K562 (cell line): ENCODE results near the gene MANEAL. TPM values are rescaled to one million over a fixed set of nuclear protein-coding genes. Genes with fewer than 3 reads are reported as not detected.

Experiments
- CEBPZ ChIP-seq: fragments of 150-350 bp; IDR thresholded peaks from 2 replicates; pipeline ENCODE4 v1.6.1; 2014; ENCODE audit warnings: low read depth, mild to moderate bottlenecking, low read length, borderline replicate concordance
- E2F4 ChIP-seq: sonication (generic); formaldehyde crosslinking; IDR thresholded peaks from 2 replicates; pipeline ENCODE4 v1.8.0; 2022; ENCODE audit warnings: mild to moderate bottlenecking, low read depth, missing genetic modification reagents
- GATA2 ChIP-seq: sonication (generic); formaldehyde crosslinking; IDR thresholded peaks from 2 replicates; pipeline ENCODE4 v1.4.0; 2020; ENCODE audit warnings: mild to moderate bottlenecking, missing genetic modification reagents
- JUN ChIP-seq, 2 experiments: sonication (generic) in 1 of 2; formaldehyde crosslinking in 1 of 2; IDR thresholded peaks; 2 replicates each; pipeline versions ENCODE4 v1.6.1 to v1.8.0; 2012 to 2022; ENCODE audit warnings: borderline replicate concordance in 2 of 2, mild to moderate bottlenecking in 2 of 2, improper control_type of control experiment in 1 of 2, low read depth in 1 of 2, low read length in 1 of 2, missing genetic modification reagents in 1 of 2
- KDM1A ChIP-seq, 2 experiments: fragments of 450-650 bp; IDR thresholded peaks; 2 replicates each; pipeline ENCODE4 v1.6.1; 2016; ENCODE audit warnings: mild to moderate bottlenecking in 2 of 2
- KLF6 ChIP-seq: fragments of 250-450 bp; sonication (Bioruptor Pico); IDR thresholded peaks from 2 replicates; pipeline ENCODE4 v1.4.0; 2020; ENCODE audit warnings: mild to moderate bottlenecking, moderate library complexity, borderline replicate concordance
- MTA1 ChIP-seq: fragments of 450-650 bp; IDR thresholded peaks from 2 replicates; pipeline ENCODE4 v1.6.1; 2017; ENCODE audit warnings: borderline replicate concordance
- MTA2 ChIP-seq: fragments of 450-650 bp; IDR thresholded peaks from 2 replicates; pipeline ENCODE4 v1.6.1; 2016; ENCODE audit warnings: low read depth
- NFIX ChIP-seq: fragments of 250-450 bp; sonication (Bioruptor Pico); IDR thresholded peaks from 2 replicates; pipeline ENCODE4 v1.4.0; 2020; ENCODE audit warnings: low read depth, mild to moderate bottlenecking, moderate library complexity
- POLR2B ChIP-seq: fragments of 450-650 bp; IDR thresholded peaks from 2 replicates; pipeline ENCODE4 v1.6.1; 2018; ENCODE audit warnings: low read depth; ENCODE audit not compliant: partially characterized antibody
- POU5F1 ChIP-seq: fragments of 150-350 bp; IDR thresholded peaks from 2 replicates; pipeline ENCODE4 v1.6.1; 2014; ENCODE audit warnings: borderline replicate concordance, low read length, low read depth, mild to moderate bottlenecking; ENCODE audit not compliant: partially characterized antibody
- SMAD4 ChIP-seq: fragments of 250-450 bp; sonication (Bioruptor Pico); conservative IDR thresholded peaks from 2 replicates; pipeline ENCODE4 v1.8.0; 2021; ENCODE audit warnings: inconsistent platforms, mild to moderate bottlenecking, moderate library complexity
- TRIM24 ChIP-seq, 2 experiments: fragments of 450-650 bp; IDR thresholded peaks; 2 replicates each; pipeline ENCODE4 v1.6.1; 2016
- ZNF133 ChIP-seq: fragments of 250-450 bp; sonication (Bioruptor Pico); IDR thresholded peaks from 2 replicates; pipeline ENCODE4 v1.4.0; 2020; ENCODE audit warnings: mild to moderate bottlenecking
- ZNF511 ChIP-seq: sonication (generic); formaldehyde crosslinking; IDR thresholded peaks from 2 replicates; pipeline ENCODE4 v1.8.0; 2022; ENCODE audit warnings: mild to moderate bottlenecking, missing genetic modification reagents
- polyA plus RNA-seq, 8 experiments: library from polyadenylated mRNA; depleted of rRNA in 4 of 8; stranded (reverse) in 5 of 8; unstranded in 3 of 8; fragments of >200 nt; fragmentation: Nextera tagmentation in 2 of 8; fragmentation: Illumina TruSeq in 1 of 8; extraction: Ambion mirVana in 2 of 8; extraction: Trizol in 1 of 8; gene quantifications; 2 replicates each; pipeline versions ENCODE4 v1.2.1 to v1.2.3, GENCODE V29; 2011 to 2014; ENCODE audit warnings: inconsistent platforms in 1 of 8, missing spikeins in 1 of 8
- total RNA-seq, 7 experiments: library from RNA; depleted of rRNA in 6 of 7; stranded (reverse); fragments of >200 nt in 6 of 7; fragmentation: Illumina TruSeq in 2 of 7; extraction: Trizol in 2 of 7; gene quantifications; 2 replicates each; pipeline versions ENCODE4 v1.2.1 to v1.2.3, GENCODE V29; 2011 to 2021; ENCODE audit warnings: low replicate concordance in 1 of 7
- TF ChIP-seq, protein P1 (sequence below): fragments of 450-650 bp; IDR thresholded peaks from 2 replicates; pipeline ENCODE4 v1.6.1; 2016; ENCODE audit warnings: low read depth, mild to moderate bottlenecking, moderate library complexity
- TF ChIP-seq, protein P2 (sequence below): fragments of 450-650 bp; formaldehyde crosslinking; conservative IDR thresholded peaks from 2 replicates; pipeline ENCODE4 v1.4.0; 2022; ENCODE audit warnings: mild to moderate bottlenecking, missing genetic modification characterization
- TF ChIP-seq, protein P3 (sequence below): fragments of 200-800 bp; sonication (Bioruptor generic); IDR thresholded peaks from 2 replicates; pipeline ENCODE4 v1.6.1; 2017; ENCODE audit warnings: missing genetic modification characterization, missing compliant biosample characterization

Gene MANEAL
- total and polyA plus RNA-seq, 9 of the 15 experiments (the other 6 are each of a cell fraction or from before 2014, with no cell fraction given), result 0.37 to 3.2 (median 1.2) TPM

DNA sequence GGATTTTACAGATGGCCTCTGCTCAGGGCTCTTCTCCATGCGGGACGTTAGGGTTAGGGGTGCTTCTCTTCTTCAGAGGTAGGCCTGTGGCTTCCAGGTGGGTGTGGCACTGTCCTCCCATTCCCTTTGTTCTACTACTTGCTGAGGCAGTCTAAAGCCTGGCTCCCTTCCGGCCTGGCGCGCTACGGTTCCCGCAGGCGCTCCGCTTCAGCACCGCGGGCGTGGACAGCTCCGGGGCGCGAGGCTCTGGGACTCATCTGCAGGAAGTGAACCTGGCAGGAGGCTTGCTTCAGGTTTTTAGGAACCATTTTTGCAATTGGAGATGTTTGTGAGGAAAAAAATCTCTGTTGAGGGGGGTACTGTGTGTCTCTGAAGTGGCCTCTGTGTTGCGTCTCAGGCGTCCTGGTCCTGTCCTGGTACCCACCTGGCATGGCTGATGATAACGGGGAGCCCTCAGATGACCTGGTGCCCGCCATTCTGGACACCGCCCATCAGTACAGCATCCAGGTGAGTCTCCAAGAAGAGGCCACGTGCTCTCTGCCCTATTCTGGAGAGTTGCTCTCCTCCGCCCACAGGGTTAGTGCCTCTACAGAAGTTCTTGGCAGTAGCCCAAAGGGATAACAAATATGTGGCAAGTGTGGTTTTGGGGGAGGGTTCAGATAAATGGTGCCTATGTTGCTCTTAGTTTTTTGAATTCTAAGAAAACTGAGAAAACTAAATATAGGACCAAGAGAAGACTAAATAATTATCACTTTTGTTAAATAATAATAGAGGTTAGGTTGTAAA lies 1.9 kb downstream of the MANEAL start (continued):
- TF ChIP-seq GATA2 (no peak), MTA2 (no peak), E2F4 (CRISPR knock-in tag) (peak; percentile 75; the same call in 1 of the 2 replicates), POLR2B (no peak), KDM1A (IDR thresholded peaks at IDR 0.05) (0 out of 4 replicates have a peak, but pooled peaks of 1 of the 2 experiments have one; percentile 6), POU5F1 (no peak), ZNF133 (CRISPR knock-in tag) (no peak), SMAD4 (CRISPR knock-in tag) (peak; percentile 68), CEBPZ (no peak), ZNF511 (peak; percentile 99), TRIM24 (IDR thresholded peaks at IDR 0.05) (no peak), JUN (IDR thresholded peaks at IDR 0.05; ENCODE audit: borderline replicate concordance, low read depth, low read length) (no peak), JUN (CRISPR knock-in tag; IDR thresholded peaks at IDR 0.05; ENCODE audit: borderline replicate concordance) (no peak), MTA1 (no peak), KLF6 (no peak), NFIX (CRISPR knock-in tag) (no peak)
- TF ChIP-seq, protein P1, sequence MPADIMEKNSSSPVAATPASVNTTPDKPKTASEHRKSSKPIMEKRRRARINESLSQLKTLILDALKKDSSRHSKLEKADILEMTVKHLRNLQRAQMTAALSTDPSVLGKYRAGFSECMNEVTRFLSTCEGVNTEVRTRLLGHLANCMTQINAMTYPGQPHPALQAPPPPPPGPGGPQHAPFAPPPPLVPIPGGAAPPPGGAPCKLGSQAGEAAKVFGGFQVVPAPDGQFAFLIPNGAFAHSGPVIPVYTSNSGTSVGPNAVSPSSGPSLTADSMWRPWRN, result no peak
- TF ChIP-seq, protein P2, sequence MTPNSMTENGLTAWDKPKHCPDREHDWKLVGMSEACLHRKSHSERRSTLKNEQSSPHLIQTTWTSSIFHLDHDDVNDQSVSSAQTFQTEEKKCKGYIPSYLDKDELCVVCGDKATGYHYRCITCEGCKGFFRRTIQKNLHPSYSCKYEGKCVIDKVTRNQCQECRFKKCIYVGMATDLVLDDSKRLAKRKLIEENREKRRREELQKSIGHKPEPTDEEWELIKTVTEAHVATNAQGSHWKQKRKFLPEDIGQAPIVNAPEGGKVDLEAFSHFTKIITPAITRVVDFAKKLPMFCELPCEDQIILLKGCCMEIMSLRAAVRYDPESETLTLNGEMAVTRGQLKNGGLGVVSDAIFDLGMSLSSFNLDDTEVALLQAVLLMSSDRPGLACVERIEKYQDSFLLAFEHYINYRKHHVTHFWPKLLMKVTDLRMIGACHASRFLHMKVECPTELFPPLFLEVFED (CRISPR knock-in tag), result no peak
- TF ChIP-seq, protein P3, sequence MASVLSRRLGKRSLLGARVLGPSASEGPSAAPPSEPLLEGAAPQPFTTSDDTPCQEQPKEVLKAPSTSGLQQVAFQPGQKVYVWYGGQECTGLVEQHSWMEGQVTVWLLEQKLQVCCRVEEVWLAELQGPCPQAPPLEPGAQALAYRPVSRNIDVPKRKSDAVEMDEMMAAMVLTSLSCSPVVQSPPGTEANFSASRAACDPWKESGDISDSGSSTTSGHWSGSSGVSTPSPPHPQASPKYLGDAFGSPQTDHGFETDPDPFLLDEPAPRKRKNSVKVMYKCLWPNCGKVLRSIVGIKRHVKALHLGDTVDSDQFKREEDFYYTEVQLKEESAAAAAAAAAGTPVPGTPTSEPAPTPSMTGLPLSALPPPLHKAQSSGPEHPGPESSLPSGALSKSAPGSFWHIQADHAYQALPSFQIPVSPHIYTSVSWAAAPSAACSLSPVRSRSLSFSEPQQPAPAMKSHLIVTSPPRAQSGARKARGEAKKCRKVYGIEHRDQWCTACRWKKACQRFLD (CRISPR knock-in tag), result peak; percentile 83
